ENCODE results near the gene GALNT18. TPM values are rescaled to one million over a fixed set of nuclear protein-coding genes. Genes with fewer than 3 reads are reported as not detected.

The GALNT18 gene
- total RNA-seq (2022; extraction: Qiagen RNA extraction) = 23.6 to 32.1 TPM (median 26.3 TPM) in 5 replicates

DNA sequence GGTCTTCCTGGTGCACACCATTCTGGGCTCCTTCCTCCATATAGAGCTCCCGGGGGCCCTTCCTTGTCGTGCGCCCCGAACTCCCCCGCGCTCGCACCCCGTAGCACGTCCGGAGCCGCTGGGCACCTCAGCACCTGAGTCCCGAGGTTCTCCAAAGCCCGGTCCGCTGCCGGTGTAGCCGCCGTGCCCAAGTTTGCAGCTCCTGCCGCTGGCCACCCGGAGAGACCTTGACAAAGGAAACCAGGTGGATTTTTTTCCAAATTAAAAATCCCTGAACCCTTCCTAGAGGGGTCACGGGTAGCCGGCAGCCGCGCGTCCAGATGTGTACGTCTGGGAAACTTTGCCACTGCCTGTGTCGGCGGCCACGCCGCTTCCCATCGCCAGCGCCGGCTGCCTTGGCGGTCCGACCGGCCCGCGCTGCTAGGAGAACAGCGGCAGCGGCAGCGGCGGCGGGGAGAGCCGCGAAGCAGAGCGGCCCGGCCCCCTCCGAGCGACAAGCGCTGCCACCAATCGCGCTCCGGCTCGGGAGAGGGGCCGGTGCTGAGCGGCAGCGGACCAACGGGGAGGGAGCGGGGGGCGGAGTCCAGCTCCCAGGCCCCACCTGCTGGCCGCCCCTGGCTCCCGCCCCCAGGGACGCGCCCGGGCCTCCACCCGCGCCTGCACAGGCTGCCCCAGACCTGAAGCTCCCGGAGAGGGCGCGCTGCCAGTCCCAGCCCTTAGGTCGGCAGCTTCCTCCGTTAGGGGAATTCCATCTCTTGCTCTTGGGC lies at the start of gene GALNT18:
Gene GALNT18, minus strand, starts transcription at position 433 of the 767 bp plus-strand sequence.

DNA sequence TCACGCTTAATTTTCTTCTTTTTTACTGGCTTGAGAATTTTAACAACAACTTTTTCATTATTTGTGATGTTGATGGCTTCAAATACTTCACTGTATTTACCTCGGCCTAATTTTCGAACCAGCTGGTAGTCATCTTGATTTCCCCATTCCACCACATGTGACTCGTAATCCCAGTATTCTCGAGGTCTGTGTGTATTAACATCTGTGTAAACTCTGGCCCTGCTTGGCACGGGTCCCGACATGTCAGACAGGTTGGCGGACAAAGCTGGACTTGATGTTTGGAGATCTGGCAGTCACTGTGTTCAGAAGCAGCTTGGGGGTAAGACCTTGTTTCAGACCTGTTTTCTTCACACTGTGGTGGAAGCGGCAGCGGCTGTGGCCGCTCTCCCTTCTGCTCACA lies 268.9 kb downstream of the GALNT18 start, which contains the start of gene CSNK2A3:
Gene CSNK2A3, minus strand, starts transcription at position 373 of the 400 bp plus-strand sequence. Its CDS starts 131 bp downstream, at position 242.

Other genes with a start within 250 kb of the GALNT18 start
- 24.1 to 33.7 TPM (median 29.0 TPM) in 5 replicates for gene USP47, start 220.0 kb upstream of the GALNT18 start, total RNA-seq (2022; extraction: Qiagen RNA extraction)

Data from A549 treated with Mapracorat at 1 μM for 4 hours (cell line).